ENCODE data around the gene LAMA1. TPM values are rescaled to one million over a fixed set of nuclear protein-coding genes. Genes with fewer than 3 reads are reported as not detected.

The LAMA1 gene
- total RNA-seq, 3 donors from 2014 or later, result 2.7 to 20.8 (median 6.1) TPM

- intact Hi-C loops (cut with DNase I, micrococcal nuclease), result no loop called here
- H3K4me1 ChIP-seq (ENCODE audit: low read depth), result no peaks in the 10 kb centered on the region
- TF ChIP-seq CTCF (IDR thresholded peaks at IDR 0.05), result no peak
- no peak for ATAC-seq
- H3K9me3 ChIP-seq, result no peaks in the 10 kb centered on the region
- DNase-seq, result no peak
- H3K4me3 ChIP-seq, result no peak overlapping the region
- no peaks in the 10 kb centered on the region for H3K36me3 ChIP-seq (ENCODE audit: low read depth)
Measured at GRCh38 chr18:7141287-7141686, 23.7 kb upstream of the LAMA1 start.

- H3K36me3 ChIP-seq (ENCODE audit: low read depth), result no peaks in the 10 kb centered on the region
- no peaks in the 10 kb centered on the region for H3K9me3 ChIP-seq
- intact Hi-C loops (cut with DNase I, micrococcal nuclease), result no loop called here
- TF ChIP-seq CTCF (IDR thresholded peaks at IDR 0.05), result no peak
- ATAC-seq (no peak), DNase-seq (no peak)
- no peak overlapping the region for H3K4me3 ChIP-seq
- no peaks in the 10 kb centered on the region for H3K4me1 ChIP-seq (ENCODE audit: low read depth)
Measured at GRCh38 chr18:7139409-7139808, 21.8 kb upstream of the LAMA1 start.

GRCh38 chr18:7133181-7133580, 15.6 kb upstream of the LAMA1 start:
- H3K4me3 ChIP-seq, result no peak overlapping the region
- H3K9me3 ChIP-seq, result no peaks in the 10 kb centered on the region
- no peak for ATAC-seq
- H3K4me1 ChIP-seq (ENCODE audit: low read depth), result no peaks in the 10 kb centered on the region
- intact Hi-C loops (cut with DNase I, micrococcal nuclease), result no loop called here
- no peak for DNase-seq
- no peaks in the 10 kb centered on the region for H3K36me3 ChIP-seq (ENCODE audit: low read depth)
- TF ChIP-seq CTCF (IDR thresholded peaks at IDR 0.05), result no peak

- DNase-seq (no peak), ATAC-seq (no peak)
- no peak for TF ChIP-seq CTCF (IDR thresholded peaks at IDR 0.05)
- H3K36me3 ChIP-seq (ENCODE audit: low read depth), result no peaks in the 10 kb centered on the region
- no peaks in the 10 kb centered on the region for H3K9me3 ChIP-seq
- no peaks in the 10 kb centered on the region for H3K4me1 ChIP-seq (ENCODE audit: low read depth)
- no peak overlapping the region for H3K4me3 ChIP-seq
- intact Hi-C loops (cut with DNase I, micrococcal nuclease), result no loop called here
Measured at GRCh38 chr18:7132356-7133150, 15.0 kb upstream of the LAMA1 start.

- Histone ChIP-seq H3K36me3 (ENCODE audit: low read depth) (no peaks in the 10 kb centered on the region), H3K9me3 (no peaks in the 10 kb centered on the region), H3K4me3 (no peak overlapping the region), H3K4me1 (ENCODE audit: low read depth) (no peaks in the 10 kb centered on the region)
- ATAC-seq, result no peak
- intact Hi-C loops (cut with DNase I, micrococcal nuclease), result no loop called here
- DNase-seq, result no peak
- TF ChIP-seq CTCF (IDR thresholded peaks at IDR 0.05), result no peak
Measured at GRCh38 chr18:7122376-7122775, 4.8 kb upstream of the LAMA1 start.
